WI38 (cell line): Measurements from ENCODE around the gene CCK.

Experiments used
- H3K4me3 ChIP-seq: 2 replicates; pipeline ENCODE4 v1.5.1; 2011; ENCODE audit warnings: low read depth, mild to moderate bottlenecking, control low read depth, low read length
- CTCF ChIP-seq: IDR thresholded peaks from 2 replicates; pipeline ENCODE4 v1.5.1; 2012; ENCODE audit warnings: low read depth, mild to moderate bottlenecking, control low read depth, low read length

Gene CCK

GRCh38 chr3:42230860-42231259 is 35.1 kb downstream of the CCK start:
- H3K4me3 ChIP-seq = no peak overlapping the region
- no peak for TF ChIP-seq CTCF

GRCh38 chr3:42229942-42230688 is 35.9 kb downstream of the CCK start:
- 0 out of 2 replicates have a peak, but pooled peaks have one; percentile 39 for TF ChIP-seq CTCF
- no peak overlapping the region for H3K4me3 ChIP-seq

- TF ChIP-seq CTCF = no peak
- H3K4me3 ChIP-seq = no peak overlapping the region
These were observed 36.6 kb downstream of the CCK start for GRCh38 chr3:42229266-42229941.

GRCh38 chr3:42228796-42229195 is 37.2 kb downstream of the CCK start:
- no peak for TF ChIP-seq CTCF
- no peak overlapping the region for H3K4me3 ChIP-seq

GRCh38 chr3:42226470-42227425 is 39.2 kb downstream of the CCK start:
- no peak for TF ChIP-seq CTCF
- no peak overlapping the region for H3K4me3 ChIP-seq

- TF ChIP-seq CTCF = no peak
- no peak overlapping the region for H3K4me3 ChIP-seq
These were observed 40.3 kb downstream of the CCK start for GRCh38 chr3:42225486-42226363.
